NCI-H2029 (cell line): ENCODE data around the gene C1R.
"Not testable (repeated sequence)": the region's sequence is repeated elsewhere in the genome, so short reads cannot be mapped to it uniquely, and the experiment has no call there.

Experiments used
- DNase-seq: peaks from one replicate; lab custom pipeline; 2025; lab: John Stamatoyannopoulos, UW

C1R gene

GRCh38 chr12:7067096-7067495 is 25.1 kb downstream of the C1R start:
- no peak for DNase-seq

- DNase-seq: no peak
Measured at GRCh38 chr12:7066596-7066995, 25.6 kb downstream of the C1R start.

GRCh38 chr12:7065073-7065623 is 27.1 kb downstream of the C1R start:
- DNase-seq: no peak

- DNase-seq: no peak
Measured at GRCh38 chr12:7064516-7064915, 27.7 kb downstream of the C1R start.

GRCh38 chr12:7061596-7061995 is 30.6 kb downstream of the C1R start:
- DNase-seq: no peak

- no peak for DNase-seq
Measured at GRCh38 chr12:7061138-7061537, 31.1 kb downstream of the C1R start.

GRCh38 chr12:7060353-7060954 is 31.8 kb downstream of the C1R start, which contains the start of gene C1S:
Gene C1S (plus strand): TSS chr12:7060718. CDS start chr12:7061913, 1,195 bp downstream.
- no peak for DNase-seq

- DNase-seq: no peak
Measured at GRCh38 chr12:7059780-7060179, 32.5 kb downstream of the C1R start.

- no peak for DNase-seq
Measured at GRCh38 chr12:7058850-7059395, 33.3 kb downstream of the C1R start.

- DNase-seq: no peak
Measured at GRCh38 chr12:7058163-7058845, 33.9 kb downstream of the C1R start.

GRCh38 chr12:7055736-7056135 is 36.5 kb downstream of the C1R start:
- DNase-seq: not testable (repeated sequence)

GRCh38 chr12:7054925-7055324 is 37.3 kb downstream of the C1R start:
- DNase-seq: no peak

GRCh38 chr12:7049973-7050372 is 42.3 kb downstream of the C1R start:
- DNase-seq: not testable (repeated sequence)

GRCh38 chr12:7049445-7049951 is 42.7 kb downstream of the C1R start:
- not testable (repeated sequence) for DNase-seq

- DNase-seq: no peak
Measured at GRCh38 chr12:7047306-7047705, 44.9 kb downstream of the C1R start.

- DNase-seq: no peak
Measured at GRCh38 chr12:7046383-7047105, 45.7 kb downstream of the C1R start.

GRCh38 chr12:7045913-7046312 is 46.3 kb downstream of the C1R start:
- DNase-seq: no peak

- peak; percentile 13 for DNase-seq
Measured at GRCh38 chr12:7042842-7043241, 49.4 kb downstream of the C1R start.

- no peak for DNase-seq
Measured at GRCh38 chr12:7039403-7039802, 52.8 kb downstream of the C1R start.

GRCh38 chr12:7038591-7038990 is 53.7 kb downstream of the C1R start:
- DNase-seq: no peak

GRCh38 chr12:7037411-7037810 is 54.8 kb downstream of the C1R start:
- DNase-seq: not testable (repeated sequence)

GRCh38 chr12:7035463-7035862 is 56.8 kb downstream of the C1R start:
- no peak for DNase-seq
